Measurements from ENCODE around the gene KIAA0513.

DNA sequence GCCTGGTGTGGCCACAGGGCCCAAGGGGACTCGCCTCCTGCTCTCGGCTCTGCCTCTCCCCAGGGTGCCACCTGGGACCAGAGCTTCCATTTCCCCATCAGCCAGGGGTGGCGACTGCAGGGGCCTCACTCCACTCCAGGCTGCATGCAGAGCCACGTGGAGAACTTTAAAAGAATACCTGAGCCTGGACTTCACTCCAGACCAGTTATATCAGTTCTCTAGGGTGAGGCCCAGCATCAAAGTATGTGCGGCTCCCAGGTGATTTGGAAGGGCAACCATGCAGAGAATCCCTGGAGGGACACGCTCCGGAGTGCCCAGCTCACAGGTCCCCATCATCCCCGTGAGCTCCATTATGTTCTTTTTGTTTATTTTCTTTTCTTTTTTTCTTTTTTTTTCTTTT, 39.8 kb downstream of the KIAA0513 start:
- TF ChIP-seq, protein P1, sequence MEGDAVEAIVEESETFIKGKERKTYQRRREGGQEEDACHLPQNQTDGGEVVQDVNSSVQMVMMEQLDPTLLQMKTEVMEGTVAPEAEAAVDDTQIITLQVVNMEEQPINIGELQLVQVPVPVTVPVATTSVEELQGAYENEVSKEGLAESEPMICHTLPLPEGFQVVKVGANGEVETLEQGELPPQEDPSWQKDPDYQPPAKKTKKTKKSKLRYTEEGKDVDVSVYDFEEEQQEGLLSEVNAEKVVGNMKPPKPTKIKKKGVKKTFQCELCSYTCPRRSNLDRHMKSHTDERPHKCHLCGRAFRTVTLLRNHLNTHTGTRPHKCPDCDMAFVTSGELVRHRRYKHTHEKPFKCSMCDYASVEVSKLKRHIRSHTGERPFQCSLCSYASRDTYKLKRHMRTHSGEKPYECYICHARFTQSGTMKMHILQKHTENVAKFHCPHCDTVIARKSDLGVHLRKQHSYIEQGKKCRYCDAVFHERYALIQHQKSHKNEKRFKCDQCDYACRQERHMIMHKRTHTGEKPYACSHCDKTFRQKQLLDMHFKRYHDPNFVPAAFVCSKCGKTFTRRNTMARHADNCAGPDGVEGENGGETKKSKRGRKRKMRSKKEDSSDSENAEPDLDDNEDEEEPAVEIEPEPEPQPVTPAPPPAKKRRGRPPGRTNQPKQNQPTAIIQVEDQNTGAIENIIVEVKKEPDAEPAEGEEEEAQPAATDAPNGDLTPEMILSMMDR (conservative IDR thresholded peaks at IDR 0.05; ENCODE audit: low read length): no peak
- no peak for TF ChIP-seq EZH2phosphoT487 (IDR thresholded peaks at IDR 0.05; ENCODE audit: borderline replicate concordance)
